Colonic mucosa (tissue), 4 donors: ENCODE measurements around the gene PLXDC1. TPM values are rescaled to one million over a fixed set of nuclear protein-coding genes. Genes with fewer than 3 reads are reported as not detected.
"Not testable (repeated sequence)": the region's sequence is repeated elsewhere in the genome, so short reads cannot be mapped to it uniquely, and the experiment has no call there.

Experiments used
- DNase-seq: peaks from one replicate; pipeline ENCODE4 v3.0.0-alpha.2; 2020
- H3K27ac ChIP-seq: fragments of 200-600 bp; one replicate; pipeline ENCODE4 v1.8.0; 2021
- H3K27me3 ChIP-seq: fragments of 200-600 bp; one replicate; pipeline ENCODE4 v1.8.0; 2021
- H3K36me3 ChIP-seq: fragments of 200-600 bp; one replicate; pipeline ENCODE4 v1.8.0; 2021
- H3K4me1 ChIP-seq: fragments of 200-600 bp; one replicate; pipeline ENCODE4 v1.8.0; 2021; ENCODE audit warnings: mild to moderate bottlenecking
- H3K4me3 ChIP-seq: fragments of 200-600 bp; one replicate; pipeline ENCODE4 v1.8.0; 2021
- H3K9ac ChIP-seq, 2 donors: one replicate each; pipeline ENCODE4 v1.7.0; 2013; ENCODE audit warnings: control low read depth in 2 of 2, low read depth in 2 of 2, low read length in 2 of 2
- H3K9me3 ChIP-seq: fragments of 200-600 bp; one replicate; pipeline ENCODE4 v1.8.0; 2021
- CTCF ChIP-seq: fragments of 200-600 bp; IDR thresholded peaks from one replicate; pipeline ENCODE4 v1.8.0; 2022; ENCODE audit warnings: antibody characterized with exemption, mild to moderate bottlenecking
- intact Hi-C: fragments of 100-400 bp; cut with DNase I; formaldehyde crosslinking; loops from one replicate; pipeline ENCODE4 v1.14.1; 2022
- total RNA-seq, 2 donors: library from RNA; stranded (reverse); fragmentation: NEBNext Ultra II Directional in 1 of 2; extraction: Animal tissue kit (Norgen Biotek cat#: 25700) in 1 of 2; gene quantifications; one replicate each; pipeline ENCODE4 v1.2.1, GENCODE V29; 2021
- donor health status: healthy.
- donor health status: DM: no; HTN: no; CAD: no.
- donor health status: DM: no; HTN: no; CAD: no.

Gene PLXDC1
- total RNA-seq, 2 donors from 2014 or later = 0.54 to 4.4 TPM

DNA sequence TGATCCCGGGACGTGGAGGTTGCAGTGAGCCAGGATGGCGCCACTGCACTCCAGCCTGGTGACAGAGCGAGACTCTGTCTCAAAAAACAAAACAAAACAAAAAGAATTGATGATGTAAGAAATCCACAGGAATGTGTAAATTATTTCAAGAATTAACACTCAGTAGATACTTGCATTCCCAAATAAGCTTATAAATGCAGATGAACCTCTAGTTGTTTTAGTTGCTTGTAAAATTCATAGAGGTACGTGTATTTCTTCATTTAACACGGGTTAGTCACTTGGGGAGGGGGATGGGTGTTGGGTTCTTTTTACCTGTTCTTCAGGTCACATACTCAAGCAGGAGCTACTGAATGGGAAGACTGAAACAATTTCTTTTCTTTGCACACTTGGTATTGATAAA lies 128.5 kb downstream of the PLXDC1 start:
- no peak for TF ChIP-seq CTCF
- H3K4me3 ChIP-seq = no peak overlapping the region
- H3K27me3 ChIP-seq = no peaks in the 10 kb centered on the region
- DNase-seq = no peak
- H3K4me1 ChIP-seq = peaks cover 3% of the 10 kb centered on the region
- intact Hi-C loops = no loop called here
- no peaks in the 10 kb centered on the region for H3K36me3 ChIP-seq
- no peaks in the 10 kb centered on the region for H3K9me3 ChIP-seq
- no peak overlapping the region for H3K27ac ChIP-seq
- H3K9ac ChIP-seq = no peak overlapping the region

DNA sequence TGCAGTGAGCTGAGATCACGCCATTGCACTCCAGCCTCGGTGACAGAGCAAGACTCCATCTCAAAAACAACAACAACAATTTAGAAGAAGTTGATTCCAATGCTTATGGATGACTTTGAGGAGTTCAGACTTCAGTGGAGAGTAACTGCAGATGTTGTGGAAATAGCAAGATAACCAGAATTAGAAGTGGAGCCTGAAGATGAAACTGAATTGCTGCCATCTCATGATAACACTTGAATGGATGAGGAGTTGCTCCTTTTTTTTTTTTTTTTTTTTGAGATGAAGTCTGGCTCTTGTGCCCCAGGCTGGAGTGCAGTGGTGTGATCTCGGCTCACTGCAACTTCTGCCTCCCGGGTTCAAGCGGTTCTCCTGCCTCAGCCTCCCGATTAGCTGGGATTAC lies 131.4 kb downstream of the PLXDC1 start:
- H3K4me1 ChIP-seq, intact Hi-C loops, H3K4me3 ChIP-seq, H3K9ac ChIP-seq, H3K36me3 ChIP-seq, DNase-seq, H3K27ac ChIP-seq, H3K9me3 ChIP-seq, H3K27me3 ChIP-seq: not testable (repeated sequence)

DNA sequence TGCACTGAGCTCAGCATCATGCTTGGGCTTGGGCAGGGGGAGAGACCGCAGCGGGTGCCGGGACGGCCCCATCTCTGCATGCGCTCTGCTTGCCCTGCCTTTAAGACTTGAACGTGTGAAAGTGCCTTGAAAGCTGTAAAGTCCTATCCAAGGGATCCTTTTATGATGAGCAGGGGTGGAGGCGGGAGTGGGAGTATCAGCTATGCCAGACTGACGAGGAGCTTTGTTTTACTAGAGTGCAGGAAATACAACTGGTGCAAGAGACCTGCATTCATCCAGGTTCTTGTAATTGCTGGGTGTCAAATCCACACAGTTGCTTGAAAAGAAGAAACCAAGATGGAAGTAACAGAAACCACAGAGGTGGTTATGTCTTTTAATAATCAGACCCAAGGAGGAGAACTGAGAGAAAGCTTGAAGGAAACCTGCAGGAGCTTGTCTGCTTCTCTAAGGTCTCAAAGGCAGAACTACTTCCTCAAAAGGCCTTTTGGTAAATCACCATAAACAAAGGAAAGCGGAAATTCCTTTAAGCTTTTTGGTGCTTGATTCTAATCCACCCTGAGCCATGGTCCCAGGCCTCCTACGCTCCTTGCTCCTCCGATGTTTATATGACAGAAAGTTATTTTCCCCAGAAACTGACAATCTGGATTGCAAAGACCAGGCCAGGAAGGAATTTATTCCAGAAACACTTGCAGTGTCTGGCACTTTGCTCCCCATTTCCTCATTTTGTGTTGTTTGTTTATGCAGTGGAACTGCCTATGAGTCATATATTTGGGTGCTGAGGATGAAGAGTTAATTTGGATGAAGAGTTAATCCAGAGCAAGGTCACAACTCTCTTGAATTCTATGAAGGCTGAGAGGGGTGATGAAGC lies 132.9 kb downstream of the PLXDC1 start:
- no peaks in the 10 kb centered on the region for H3K36me3 ChIP-seq
- no peak for TF ChIP-seq CTCF
- peak overlapping the region; percentile 48 for H3K27ac ChIP-seq
- DNase-seq = no peak
- H3K4me3 ChIP-seq = no peak overlapping the region
- H3K9ac ChIP-seq = no peak overlapping the region
- no peaks in the 10 kb centered on the region for H3K9me3 ChIP-seq
- no peaks in the 10 kb centered on the region for H3K27me3 ChIP-seq
- no peaks in the 10 kb centered on the region for H3K4me1 ChIP-seq
- intact Hi-C loops = no loop called here

GRCh38 chr17:39016193-39017153 lies 135.0 kb downstream of the PLXDC1 start:
- DNase-seq = no peak
- intact Hi-C loops = no loop called here
- no peak for TF ChIP-seq CTCF
- Histone ChIP-seq H3K4me3 (no peak overlapping the region), H3K9ac (no peak overlapping the region), H3K9me3 (no peaks in the 10 kb centered on the region), H3K27me3 (no peaks in the 10 kb centered on the region), H3K4me1 (no peaks in the 10 kb centered on the region), H3K27ac (no peak overlapping the region), H3K36me3 (no peaks in the 10 kb centered on the region)

DNA sequence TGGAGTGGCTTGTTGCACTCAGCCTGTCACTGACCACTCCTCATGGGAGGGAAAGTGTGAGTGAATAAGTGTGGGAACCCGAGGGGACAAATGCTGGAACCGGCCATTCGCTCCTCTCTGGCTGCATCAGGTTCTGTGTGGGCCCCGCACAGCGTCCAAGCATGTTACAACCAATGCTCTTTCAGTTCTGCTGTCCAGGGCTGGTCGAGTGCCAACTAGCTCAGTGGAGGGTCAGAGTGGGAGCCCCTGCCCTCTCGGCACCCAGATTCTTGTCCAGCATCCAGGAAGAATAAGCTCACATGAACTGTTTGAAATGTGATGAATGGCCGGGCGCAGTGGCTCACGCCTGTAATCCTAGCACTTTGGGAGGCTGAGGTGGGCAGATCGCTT lies 135.9 kb downstream of the PLXDC1 start:
- Histone ChIP-seq H3K9me3 (no peaks in the 10 kb centered on the region), H3K4me1 (no peaks in the 10 kb centered on the region), H3K27ac (no peak overlapping the region), H3K9ac (no peak overlapping the region), H3K36me3 (no peaks in the 10 kb centered on the region), H3K4me3 (no peak overlapping the region), H3K27me3 (no peaks in the 10 kb centered on the region)
- TF ChIP-seq CTCF = no peak
- intact Hi-C loops = no loop called here
- no peak for DNase-seq
